ENCODE data around the gene FNBP1.

DNA sequence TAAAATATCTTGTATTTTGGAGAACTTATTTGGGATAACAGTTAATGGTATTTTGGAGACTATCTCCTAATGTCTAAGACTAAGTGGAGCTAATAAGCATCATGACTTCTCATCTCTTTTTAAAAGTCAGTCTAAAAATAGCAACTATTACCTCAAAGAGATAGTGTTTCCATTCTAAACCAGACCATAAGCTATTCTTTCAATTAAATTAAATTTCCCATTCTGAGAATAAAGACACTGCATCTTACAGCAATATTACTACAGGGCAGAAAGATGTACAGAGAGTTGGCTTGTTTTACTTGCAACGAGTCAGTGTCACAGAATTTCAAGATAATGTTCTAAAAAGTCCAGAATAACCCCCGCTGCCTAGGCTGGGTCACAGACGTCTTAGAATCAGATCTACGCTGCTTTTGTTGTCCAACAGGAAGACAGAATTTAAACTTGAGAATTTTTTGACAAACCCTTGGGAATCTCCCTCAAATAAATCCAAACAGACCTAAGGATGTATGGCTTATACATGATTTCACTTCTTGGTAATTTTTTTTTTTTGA, 108.9 kb downstream of the FNBP1 start:
- no peak for TF ChIP-seq HCFC1 (IDR thresholded peaks at IDR 0.05; ENCODE audit: low read depth, low read length)
- no peak for TF ChIP-seq EED (CRISPR knock-in tag; IDR thresholded peaks at IDR 0.05)
